Bronchial epithelial cell (primary cell): ENCODE measurements around the gene UBE2H. TPM values are rescaled to one million over a fixed set of nuclear protein-coding genes. Genes with fewer than 3 reads are reported as not detected.

ENCODE experiments used
- DNase-seq: peaks from one replicate; pipeline ENCODE4 v3.0.0-alpha.2; 2010; ENCODE audit warnings: low read depth
- FAIRE-seq: peaks from 2 replicates; lab custom pipeline; 2011; peaks lifted over from hg19 to GRCh38; lab: Jason Lieb, UNC
- H3K27me3 ChIP-seq: 2 replicates; pipeline ENCODE4 v1.5.1; 2011; ENCODE audit warnings: low read length; ENCODE audit not compliant: control insufficient read depth, insufficient read depth
- H3K36me3 ChIP-seq: 2 replicates; pipeline ENCODE4 v1.5.1; 2011; ENCODE audit warnings: low read length; ENCODE audit not compliant: control insufficient read depth, insufficient read depth
- H3K4me3 ChIP-seq: 2 replicates; pipeline ENCODE4 v1.5.1; 2011; ENCODE audit warnings: mild to moderate bottlenecking, low read depth, low read length, control low read depth
- CTCF ChIP-seq: IDR thresholded peaks from 2 replicates; pipeline ENCODE4 v1.5.1; 2011; ENCODE audit warnings: mild to moderate bottlenecking, moderate library complexity, low read length, control low read depth, inconsistent platforms; ENCODE audit not compliant: insufficient read depth, severe bottlenecking
- total RNA-seq: library from RNA; depleted of rRNA; stranded (reverse); fragments of >200 nt; gene quantifications from 2 replicates; pipeline ENCODE4 v1.2.1, GENCODE V29; 2014

UBE2H gene
- total RNA-seq, 1 donor from 2014 or later, result 50.0 TPM

GRCh38 chr7:129780974-129781927, 171.5 kb downstream of the UBE2H start:
- FAIRE-seq (no peak), DNase-seq (no peak)
- Histone ChIP-seq H3K27me3 (peaks cover 44% of the 10 kb centered on the region), H3K4me3 (peak overlapping the region; percentile 93), H3K36me3 (peaks cover 3% of the 10 kb centered on the region)
- peak; percentile 4 for TF ChIP-seq CTCF

Other genes with a start within 250 kb of the UBE2H start
- gene ZC3HC1, start 98.4 kb upstream of the UBE2H start, total RNA-seq, result 7.1 and 8.2 TPM in 2 replicates
- 21.3 and 28.9 TPM in 2 replicates for gene KLHDC10, start 117.6 kb upstream of the UBE2H start, total RNA-seq